Fibroblast of peridontal ligament (primary cell): ENCODE measurements around the gene HIP1.
"Not testable (repeated sequence)": the region's sequence is repeated elsewhere in the genome, so short reads cannot be mapped to it uniquely, and the experiment has no call there.

Experiments used
- DNase-seq: peaks from one replicate; pipeline ENCODE4 v3.0.0-alpha.2; 2010; ENCODE audit errors: extremely low read depth

Gene HIP1

GRCh38 chr7:75616421-75617167, 122.1 kb downstream of the HIP1 start:
- DNase-seq: no peak

GRCh38 chr7:75614401-75614800, 124.3 kb downstream of the HIP1 start:
- DNase-seq: no peak

GRCh38 chr7:75613351-75613750, 125.4 kb downstream of the HIP1 start:
- DNase-seq: no peak

DNA sequence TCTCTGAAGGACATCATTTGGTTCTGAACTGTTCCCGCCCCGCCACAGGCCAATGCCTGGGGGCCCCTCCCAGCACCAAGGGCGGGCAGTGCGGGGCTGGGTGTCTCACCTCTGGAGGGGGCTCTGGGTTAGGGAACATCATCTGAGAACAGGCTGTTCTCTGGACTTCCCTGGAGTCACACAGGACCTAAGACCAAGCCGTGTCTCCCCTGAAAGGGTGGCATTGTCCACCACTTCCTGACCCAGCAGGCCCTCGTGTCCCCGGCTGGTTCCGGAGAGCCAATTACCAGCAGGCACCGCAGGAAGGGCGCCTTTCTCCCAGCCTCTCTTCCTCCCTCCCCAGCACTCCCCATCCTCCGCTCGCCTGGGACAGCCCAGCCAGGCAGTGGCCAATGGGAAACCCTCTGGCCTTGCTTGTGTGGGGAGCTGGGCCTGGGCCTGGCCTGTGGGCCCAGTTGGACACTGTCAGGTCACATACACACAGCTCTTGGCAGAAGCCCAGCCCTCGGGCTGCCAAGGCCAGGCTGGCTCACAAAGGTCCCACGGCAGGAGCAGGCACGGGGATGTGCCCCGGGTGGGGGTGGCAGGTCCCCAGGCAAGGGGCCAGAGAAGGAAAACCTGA, 127.1 kb downstream of the HIP1 start:
- DNase-seq: no peak

DNA sequence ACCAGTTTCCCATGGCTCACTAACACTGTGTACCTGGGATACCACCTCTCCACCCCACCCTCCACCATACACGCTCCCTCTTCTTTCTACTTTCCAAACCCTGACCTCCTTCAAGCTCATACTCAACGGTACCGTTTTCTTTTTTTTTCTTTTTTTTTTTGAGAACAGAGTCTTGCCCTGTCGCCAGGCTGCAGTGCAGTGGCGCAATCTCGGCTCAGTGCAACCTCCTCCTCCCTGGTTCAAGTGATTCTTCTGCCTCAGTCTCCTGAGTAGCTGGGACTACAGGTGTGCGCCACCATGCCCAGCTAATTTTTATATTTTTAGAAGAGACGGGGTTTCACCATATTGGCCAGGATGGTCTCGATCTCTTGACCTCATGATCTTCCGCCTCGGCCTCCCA, 129.3 kb downstream of the HIP1 start:
- DNase-seq: not testable (repeated sequence)

DNA sequence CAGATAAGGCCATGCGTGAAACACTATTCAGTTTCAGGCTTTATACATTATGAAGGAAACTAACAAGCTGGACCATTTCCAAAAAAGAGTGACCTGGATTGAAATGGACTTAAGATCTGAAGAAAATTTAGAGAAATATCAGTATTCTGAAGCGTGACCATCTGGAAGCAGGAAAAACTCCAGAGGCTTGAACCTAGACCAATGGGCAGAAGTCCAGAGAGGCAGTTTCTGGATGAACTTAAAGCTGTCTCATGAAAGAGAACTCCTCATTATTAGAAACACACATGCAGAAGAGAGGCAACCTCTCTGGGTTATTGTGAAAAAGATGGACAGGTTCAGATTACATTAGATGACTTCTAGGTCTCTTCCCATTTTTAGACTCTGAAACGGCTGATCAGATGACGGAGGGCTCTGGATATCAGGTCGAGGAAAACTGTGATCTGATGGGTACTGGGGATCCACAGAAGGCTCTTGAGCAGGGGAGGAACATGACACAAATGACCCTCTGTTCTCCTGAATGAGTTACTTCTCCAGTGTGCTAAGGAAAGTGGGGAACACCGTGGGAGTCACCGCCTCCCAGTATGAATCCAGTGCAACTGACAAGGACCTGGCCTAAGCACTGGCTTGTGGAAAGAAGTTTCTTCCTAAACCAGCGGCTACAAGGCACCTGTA, 130.2 kb downstream of the HIP1 start:
- DNase-seq: peak; percentile 44

- DNase-seq: no peak
Measured at GRCh38 chr7:75604408-75604807, 134.3 kb downstream of the HIP1 start.

DNA sequence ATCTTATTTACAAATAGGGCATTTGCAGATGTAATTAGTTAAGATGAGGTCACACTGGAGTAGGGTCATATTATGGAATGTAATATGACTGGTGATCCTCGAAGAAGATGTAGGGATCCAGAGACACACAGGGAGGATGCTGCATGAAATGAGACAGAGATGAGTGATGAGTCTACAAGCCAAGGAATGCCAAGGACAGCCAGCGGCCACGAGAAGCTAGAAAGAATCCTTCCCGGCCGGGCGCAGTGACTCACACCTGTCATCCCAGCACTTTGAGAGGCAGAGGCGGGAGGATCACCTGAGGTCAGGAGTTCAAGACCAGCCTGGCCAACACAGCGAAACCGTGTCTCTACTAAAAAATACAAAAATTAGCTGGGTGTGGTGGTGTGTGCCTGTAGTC, 135.9 kb downstream of the HIP1 start:
- DNase-seq: not testable (repeated sequence)

GRCh38 chr7:75601539-75601938, 137.2 kb downstream of the HIP1 start:
- no peak for DNase-seq

DNA sequence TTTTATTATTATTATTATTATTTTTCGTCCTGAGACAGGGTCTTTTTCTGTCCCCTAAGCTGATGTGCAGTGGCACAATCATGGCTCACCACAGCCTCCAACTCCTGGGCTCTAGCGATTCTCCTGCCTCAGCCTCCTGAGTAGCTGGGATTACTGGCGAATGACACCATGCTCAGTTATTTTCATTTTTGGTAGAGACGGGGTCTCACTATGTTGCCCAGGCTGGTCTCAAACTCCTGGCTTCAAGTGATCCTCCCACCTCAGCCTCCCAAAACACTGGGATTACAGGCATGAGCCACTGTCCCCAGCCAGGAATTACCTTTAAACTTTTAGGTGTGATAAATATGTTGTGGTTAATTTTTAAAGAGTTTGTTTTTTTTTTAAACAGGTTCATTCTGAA, 138.0 kb downstream of the HIP1 start:
- not testable (repeated sequence) for DNase-seq

DNA sequence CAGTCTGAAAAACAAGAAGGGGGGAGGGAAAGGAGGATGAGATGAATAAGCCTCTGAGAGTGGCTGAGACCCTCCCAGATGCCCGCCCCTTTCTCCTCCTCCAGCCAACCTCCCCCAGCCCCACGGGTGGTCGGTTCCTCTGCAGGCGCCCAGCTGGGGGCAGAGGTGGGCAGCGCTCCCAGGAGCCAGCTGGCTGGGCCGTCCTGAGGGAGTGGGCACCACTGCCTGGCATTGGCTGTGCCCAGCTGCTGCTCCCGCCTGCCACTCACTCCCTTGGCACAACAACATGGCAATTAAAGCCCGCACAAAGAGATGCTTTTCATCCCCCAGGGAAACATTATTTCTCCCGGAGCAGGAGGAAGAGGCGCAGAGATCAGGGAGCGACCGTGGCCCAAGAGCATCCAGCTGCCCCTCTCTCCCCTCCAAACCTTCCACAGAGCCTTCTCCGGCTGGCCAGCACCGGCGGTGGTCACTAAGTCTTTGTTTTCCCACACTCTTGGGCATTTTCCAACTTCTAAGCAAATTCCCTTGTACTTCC, 139.4 kb downstream of the HIP1 start:
- DNase-seq: no peak

DNA sequence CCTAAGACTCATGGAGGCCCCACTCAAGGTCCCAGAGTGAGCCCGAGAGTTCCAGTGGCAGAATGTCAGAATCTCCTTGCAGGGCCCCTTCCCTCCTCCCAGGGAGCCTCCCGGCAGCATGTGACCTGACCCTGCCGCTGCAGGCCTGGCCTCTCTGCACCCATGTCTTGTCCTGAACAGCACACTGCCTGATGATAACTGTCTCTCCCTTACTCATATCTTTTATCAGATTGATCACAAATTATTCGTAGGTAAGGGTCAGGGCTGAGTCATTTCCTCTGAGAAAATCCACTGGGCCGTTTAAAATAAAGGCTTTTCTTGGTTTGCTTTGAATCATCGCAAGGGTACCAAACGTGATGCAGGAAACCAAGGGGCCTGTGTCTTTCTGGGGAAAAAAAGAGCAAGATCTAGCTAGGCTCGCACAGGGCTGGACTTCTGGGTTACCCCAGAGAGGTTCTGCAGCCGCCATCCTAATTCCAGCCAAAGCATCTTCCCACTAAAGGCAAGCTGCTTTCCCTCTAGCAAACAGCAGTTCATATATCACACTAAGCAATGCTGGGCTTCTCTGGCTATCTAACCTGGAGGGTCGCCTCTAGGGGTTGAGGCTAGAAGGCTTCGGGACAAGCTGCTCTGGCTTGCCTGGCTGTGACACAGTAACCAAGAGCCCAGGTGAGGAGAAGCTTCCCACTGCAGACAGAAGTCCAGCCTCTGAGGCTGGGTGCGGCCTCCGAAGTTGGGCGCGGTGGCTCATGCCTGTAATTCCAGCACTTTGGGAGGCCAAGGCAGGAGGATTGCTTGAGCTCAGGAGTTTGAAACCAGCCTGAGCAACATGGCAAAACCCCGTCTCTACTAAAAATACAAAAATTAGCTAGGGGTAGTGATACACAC, 141.8 kb downstream of the HIP1 start:
- DNase-seq: no peak

DNA sequence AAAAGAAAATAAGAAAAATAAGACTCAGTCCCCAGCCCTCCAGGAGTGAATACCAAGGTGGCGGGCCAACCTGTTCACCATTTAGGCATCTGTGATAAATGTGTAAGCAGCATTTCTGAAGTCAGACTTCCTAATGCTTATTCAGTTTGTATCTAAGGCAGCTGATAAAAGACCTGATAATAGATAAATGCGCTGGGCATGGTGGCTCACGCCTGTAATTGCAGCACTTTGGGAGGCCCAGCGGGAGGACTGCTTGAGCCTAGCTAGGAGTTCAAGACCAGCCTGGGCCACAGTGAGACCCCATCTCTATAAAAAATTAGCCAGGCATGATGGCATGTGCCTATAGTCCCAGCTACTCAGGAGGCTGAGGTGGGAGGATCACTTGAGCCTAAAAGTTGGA, 143.0 kb downstream of the HIP1 start:
- no peak for DNase-seq

DNA sequence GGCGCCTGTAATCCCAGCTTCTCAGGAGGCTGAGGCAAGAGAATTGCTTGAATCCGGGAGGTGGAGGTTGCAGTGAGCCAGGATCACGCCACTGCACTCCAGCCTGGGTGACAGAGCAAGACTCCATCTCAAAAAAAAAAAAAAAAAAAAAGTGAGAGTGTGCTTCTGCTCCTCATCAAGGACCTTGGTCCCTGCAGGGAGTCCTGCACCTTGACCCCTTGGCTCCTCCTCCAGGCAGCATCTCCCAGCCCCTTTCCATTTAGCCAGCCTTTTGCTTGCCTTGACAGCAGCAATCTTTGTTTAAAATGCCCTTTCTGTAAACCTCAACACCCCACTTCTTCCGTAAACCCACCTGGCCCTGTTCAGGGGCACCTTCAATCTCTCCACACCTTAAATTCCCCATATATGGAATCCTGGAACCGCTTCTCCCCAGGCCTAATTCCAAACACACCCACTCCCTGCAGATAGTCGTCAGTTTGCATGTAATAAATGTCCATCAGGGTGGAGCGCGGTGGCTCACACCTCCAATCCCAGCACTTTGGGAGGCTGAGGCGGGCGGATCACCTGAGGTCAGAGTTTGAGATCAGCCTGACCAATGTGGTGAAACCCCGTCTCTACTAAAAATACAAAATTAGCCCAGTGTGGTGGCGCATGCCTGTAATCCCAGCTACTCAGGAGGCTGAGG, 145.1 kb downstream of the HIP1 start:
- DNase-seq: not testable (repeated sequence)

GRCh38 chr7:75591467-75592255, 147.1 kb downstream of the HIP1 start:
- no peak for DNase-seq

DNA sequence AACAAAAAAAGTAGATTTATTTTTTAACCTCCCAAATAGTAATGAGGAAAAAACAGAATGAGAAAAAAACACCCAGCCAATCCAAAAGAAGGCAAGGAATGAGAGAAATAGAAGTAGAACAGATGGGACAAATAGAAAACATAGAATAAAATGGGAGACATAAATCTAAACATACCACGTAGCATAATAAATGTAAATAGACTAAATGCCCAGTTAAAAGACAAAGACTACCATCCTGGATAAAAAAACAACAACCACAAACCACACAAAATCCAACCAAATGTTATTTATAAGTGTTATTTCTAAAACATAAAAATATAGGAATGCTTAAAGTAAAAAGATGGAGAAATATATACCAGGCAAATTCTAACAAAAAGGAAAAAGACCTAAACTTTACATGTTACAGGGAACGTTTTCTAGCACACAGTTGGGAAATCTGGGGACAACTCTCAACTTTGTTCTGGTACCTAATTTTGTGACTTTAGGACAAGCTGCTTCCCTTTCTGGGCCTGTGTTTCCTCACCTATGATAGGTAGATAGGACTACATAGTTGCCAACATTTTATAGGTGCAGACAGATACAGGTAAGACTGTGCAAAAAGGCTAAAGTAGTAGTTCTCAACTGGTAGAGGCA, 148.3 kb downstream of the HIP1 start:
- DNase-seq: no peak

DNA sequence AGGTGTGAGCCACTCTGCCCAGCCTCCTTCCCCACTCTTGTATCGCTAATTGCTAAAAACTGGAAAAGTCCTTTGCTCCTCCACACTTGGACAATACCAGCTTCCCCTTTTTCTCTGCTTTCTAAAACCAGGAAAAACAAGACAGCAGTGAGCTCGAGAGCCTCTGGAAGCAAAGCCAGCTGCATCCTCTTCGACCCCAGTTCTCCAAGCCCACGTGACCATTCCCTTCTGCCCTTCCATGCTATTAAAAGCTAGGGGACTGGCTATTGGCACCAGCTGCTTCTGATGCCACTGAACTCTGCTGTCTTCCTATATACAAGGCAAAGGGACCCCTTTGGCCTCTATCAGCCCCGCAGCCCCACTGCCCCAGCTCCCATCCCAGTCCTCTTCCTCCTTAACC, 154.4 kb downstream of the HIP1 start:
- no peak for DNase-seq

DNA sequence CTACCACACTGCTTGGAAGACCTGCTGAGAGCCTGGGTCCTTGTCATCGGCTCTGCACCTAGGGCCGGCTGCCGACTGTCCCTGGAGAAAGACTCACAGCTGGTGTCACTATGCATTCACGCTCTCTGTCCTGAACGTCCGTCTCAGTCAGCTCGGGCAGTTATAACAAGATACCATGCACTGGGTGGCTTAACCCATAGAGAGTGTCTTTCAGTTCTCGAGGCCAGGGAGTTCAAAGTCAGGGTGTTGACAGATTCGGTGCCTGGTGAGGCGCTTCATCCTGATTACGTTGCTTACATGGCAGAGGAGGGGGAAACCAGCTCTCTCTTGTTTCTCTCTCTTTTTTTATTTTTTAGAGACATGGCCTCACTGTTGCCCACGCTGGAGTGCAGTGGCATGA, 155.5 kb downstream of the HIP1 start:
- DNase-seq: no peak

- no peak for DNase-seq
Measured at GRCh38 chr7:75579899-75580298, 158.8 kb downstream of the HIP1 start.

DNA sequence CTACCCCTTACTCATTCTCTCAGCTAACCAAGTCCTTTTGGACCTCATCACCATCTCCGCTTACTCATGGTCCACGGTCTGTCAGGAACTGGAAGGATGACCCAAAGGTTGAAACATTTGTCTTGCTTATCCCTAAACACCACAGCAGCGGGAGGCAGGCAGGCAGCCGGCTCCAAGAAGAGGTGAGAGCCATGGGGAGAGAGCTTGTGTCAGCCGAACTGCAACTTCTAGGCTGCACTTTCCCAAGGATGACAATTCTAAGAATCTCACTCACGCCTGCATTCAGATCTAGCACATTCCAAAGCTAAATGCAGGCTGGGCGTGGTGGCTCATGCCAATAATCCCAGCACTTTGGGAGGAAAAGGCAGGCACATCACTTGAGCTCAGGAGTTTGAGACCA, 160.7 kb downstream of the HIP1 start:
- DNase-seq: no peak
